Neural progenitor cell (in vitro differentiated cells): ENCODE data around the gene NKPD1. TPM values are rescaled to one million over a fixed set of nuclear protein-coding genes. Genes with fewer than 3 reads are reported as not detected.
A peak's percentile ranks its signal among the peaks of the same experiment; 100 is the strongest.

Source experiments
- DNase-seq: peaks from one replicate; pipeline ENCODE4 v3.0.0-alpha.2; 2016; ENCODE audit warnings: low spot score
- H2AFZ ChIP-seq: fragments of 200-600 bp; sonication (generic); replicated peaks from 2 replicates; pipeline ENCODE4 v1.6.1; 2016; ENCODE audit warnings: antibody characterized with exemption
- H3F3A ChIP-seq: fragments of 200-600 bp; sonication (generic); 2 replicates; pipeline ENCODE4 v1.6.1; 2016; ENCODE audit warnings: antibody characterized with exemption, low read depth
- H3K27ac ChIP-seq: fragments of 200-600 bp; sonication (generic); 2 replicates; pipeline ENCODE4 v1.5.1; 2016; ENCODE audit warnings: mild to moderate bottlenecking
- H3K27me3 ChIP-seq: fragments of 200-600 bp; sonication (generic); 2 replicates; pipeline ENCODE4 v1.6.1; 2016; ENCODE audit warnings: mild to moderate bottlenecking, moderate library complexity
- H3K36me3 ChIP-seq: fragments of 200-600 bp; sonication (generic); 2 replicates; pipeline ENCODE4 v1.5.1; 2016
- H3K4me1 ChIP-seq: fragments of 200-600 bp; sonication (generic); 2 replicates; pipeline ENCODE4 v1.6.1; 2016; ENCODE audit warnings: mixed run types
- H3K4me2 ChIP-seq: fragments of 200-600 bp; sonication (generic); 2 replicates; pipeline ENCODE4 v1.6.1; 2016
- H3K4me3 ChIP-seq: fragments of 200-600 bp; sonication (generic); 2 replicates; pipeline ENCODE4 v1.5.1; 2016
- H3K79me2 ChIP-seq: fragments of 200-600 bp; sonication (generic); 2 replicates; pipeline ENCODE4 v1.6.1; 2016; ENCODE audit warnings: low read depth
- H3K9ac ChIP-seq: fragments of 200-600 bp; sonication (generic); 2 replicates; pipeline ENCODE4 v1.6.1; 2016
- H3K9me3 ChIP-seq: fragments of 200-600 bp; sonication (generic); 2 replicates; pipeline ENCODE4 v1.5.1; 2016; ENCODE audit warnings: low read depth
- H4K20me1 ChIP-seq: fragments of 200-600 bp; sonication (generic); 2 replicates; pipeline ENCODE4 v1.6.1; 2016; ENCODE audit warnings: low read depth
- H3K27ac Mint-ChIP-seq: 3 replicates; pipeline ENCODE4 v1.8.0; 2021; ENCODE audit warnings: mixed read lengths
- H3K27me3 Mint-ChIP-seq: 2 replicates; pipeline ENCODE4 v1.8.0; 2022; ENCODE audit warnings: low read depth, mild to moderate bottlenecking, inconsistent platforms, moderate library complexity, mixed read lengths; ENCODE audit not compliant: insufficient read depth
- H3K36me3 Mint-ChIP-seq: 3 replicates; pipeline ENCODE4 v1.8.0; 2021; ENCODE audit warnings: mixed read lengths
- H3K4me1 Mint-ChIP-seq: 3 replicates; pipeline ENCODE4 v1.8.0; 2021; ENCODE audit warnings: mixed read lengths
- H3K4me3 Mint-ChIP-seq: 3 replicates; pipeline ENCODE4 v1.8.0; 2021; ENCODE audit warnings: mild to moderate bottlenecking, moderate library complexity, mixed read lengths
- H3K9me3 Mint-ChIP-seq: 3 replicates; pipeline ENCODE4 v1.8.0; 2020; ENCODE audit warnings: mixed read lengths
- EZH2 ChIP-seq: fragments of 200-600 bp; sonication (generic); IDR thresholded peaks from 2 replicates; pipeline ENCODE4 v1.6.1; 2017; ENCODE audit warnings: antibody characterized with exemption, mild to moderate bottlenecking, moderate library complexity
- EZH2phosphoT487 ChIP-seq: fragments of 200-600 bp; sonication (generic); IDR thresholded peaks from 2 replicates; pipeline ENCODE4 v1.6.1; 2017; ENCODE audit warnings: antibody characterized with exemption
- total RNA-seq: library from RNA; depleted of rRNA; stranded (reverse); fragments of >200 nt; gene quantifications from 2 replicates; pipeline ENCODE4 v1.2.3, GENCODE V29; 2015; ENCODE audit warnings: low replicate concordance
- TF ChIP-seq, protein P1 (sequence below): fragments of 200-600 bp; sonication (generic); IDR thresholded peaks from 2 replicates; pipeline ENCODE4 v1.5.1; 2017; ENCODE audit warnings: antibody characterized with exemption, mild to moderate bottlenecking

NKPD1 gene
- total RNA-seq, 1 donor from 2014 or later, result 0.02 TPM

- Histone ChIP-seq H3K36me3 (no peaks in the 10 kb centered on the region), H3K4me1 (no peaks in the 10 kb centered on the region), H3K4me3 (no peak overlapping the region), H3K9ac (no peak overlapping the region), H3K27ac (no peak overlapping the region), H4K20me1 (peaks cover 19% of the 10 kb centered on the region), H3F3A (no peaks in the 10 kb centered on the region), H3K4me2 (no peak overlapping the region), H3K27me3 (peaks cover 18% of the 10 kb centered on the region), H2AFZ (no peak overlapping the region), H3K79me2 (no peaks in the 10 kb centered on the region), H3K9me3 (no peaks in the 10 kb centered on the region)
- peaks cover 2% of the 10 kb centered on the region for H3K27me3 Mint-ChIP-seq
- no peak overlapping the region for H3K4me3 Mint-ChIP-seq
- no peak overlapping the region for H3K27ac Mint-ChIP-seq
- no peak for DNase-seq
- no peaks in the 10 kb centered on the region for H3K9me3 Mint-ChIP-seq
- peaks cover 9% of the 10 kb centered on the region for H3K4me1 Mint-ChIP-seq
- TF ChIP-seq EZH2phosphoT487 (no peak), EZH2 (no peak)
- TF ChIP-seq, protein P1, sequence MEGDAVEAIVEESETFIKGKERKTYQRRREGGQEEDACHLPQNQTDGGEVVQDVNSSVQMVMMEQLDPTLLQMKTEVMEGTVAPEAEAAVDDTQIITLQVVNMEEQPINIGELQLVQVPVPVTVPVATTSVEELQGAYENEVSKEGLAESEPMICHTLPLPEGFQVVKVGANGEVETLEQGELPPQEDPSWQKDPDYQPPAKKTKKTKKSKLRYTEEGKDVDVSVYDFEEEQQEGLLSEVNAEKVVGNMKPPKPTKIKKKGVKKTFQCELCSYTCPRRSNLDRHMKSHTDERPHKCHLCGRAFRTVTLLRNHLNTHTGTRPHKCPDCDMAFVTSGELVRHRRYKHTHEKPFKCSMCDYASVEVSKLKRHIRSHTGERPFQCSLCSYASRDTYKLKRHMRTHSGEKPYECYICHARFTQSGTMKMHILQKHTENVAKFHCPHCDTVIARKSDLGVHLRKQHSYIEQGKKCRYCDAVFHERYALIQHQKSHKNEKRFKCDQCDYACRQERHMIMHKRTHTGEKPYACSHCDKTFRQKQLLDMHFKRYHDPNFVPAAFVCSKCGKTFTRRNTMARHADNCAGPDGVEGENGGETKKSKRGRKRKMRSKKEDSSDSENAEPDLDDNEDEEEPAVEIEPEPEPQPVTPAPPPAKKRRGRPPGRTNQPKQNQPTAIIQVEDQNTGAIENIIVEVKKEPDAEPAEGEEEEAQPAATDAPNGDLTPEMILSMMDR, result no peak
- no peaks in the 10 kb centered on the region for H3K36me3 Mint-ChIP-seq
These were observed 2.4 kb upstream of the NKPD1 start for GRCh38 chr19:45163156-45163555.

- no peaks in the 10 kb centered on the region for H3F3A ChIP-seq
- no peak overlapping the region for H3K4me2 ChIP-seq
- no peak for TF ChIP-seq EZH2
- TF ChIP-seq, protein P1, result no peak
- TF ChIP-seq EZH2phosphoT487, result no peak
- no peaks in the 10 kb centered on the region for H3K4me1 ChIP-seq
- no peaks in the 10 kb centered on the region for H3K9me3 ChIP-seq
- peaks cover 4% of the 10 kb centered on the region for H3K27me3 Mint-ChIP-seq
- no peaks in the 10 kb centered on the region for H3K79me2 ChIP-seq
- H2AFZ ChIP-seq, result no peak overlapping the region
- DNase-seq, result no peak
- peaks cover 20% of the 10 kb centered on the region for H3K27me3 ChIP-seq
- no peak overlapping the region for H3K4me3 ChIP-seq
- no peak overlapping the region for H3K27ac Mint-ChIP-seq
- H3K27ac ChIP-seq, result no peak overlapping the region
- H3K36me3 Mint-ChIP-seq, result no peaks in the 10 kb centered on the region
- peaks cover 9% of the 10 kb centered on the region for H3K4me1 Mint-ChIP-seq
- no peak overlapping the region for H3K9ac ChIP-seq
- H3K9me3 Mint-ChIP-seq, result no peaks in the 10 kb centered on the region
- H3K36me3 ChIP-seq, result no peaks in the 10 kb centered on the region
- H3K4me3 Mint-ChIP-seq, result no peak overlapping the region
- H4K20me1 ChIP-seq, result peaks cover 19% of the 10 kb centered on the region
These were observed 1.9 kb upstream of the NKPD1 start for GRCh38 chr19:45162608-45163143.

DNA sequence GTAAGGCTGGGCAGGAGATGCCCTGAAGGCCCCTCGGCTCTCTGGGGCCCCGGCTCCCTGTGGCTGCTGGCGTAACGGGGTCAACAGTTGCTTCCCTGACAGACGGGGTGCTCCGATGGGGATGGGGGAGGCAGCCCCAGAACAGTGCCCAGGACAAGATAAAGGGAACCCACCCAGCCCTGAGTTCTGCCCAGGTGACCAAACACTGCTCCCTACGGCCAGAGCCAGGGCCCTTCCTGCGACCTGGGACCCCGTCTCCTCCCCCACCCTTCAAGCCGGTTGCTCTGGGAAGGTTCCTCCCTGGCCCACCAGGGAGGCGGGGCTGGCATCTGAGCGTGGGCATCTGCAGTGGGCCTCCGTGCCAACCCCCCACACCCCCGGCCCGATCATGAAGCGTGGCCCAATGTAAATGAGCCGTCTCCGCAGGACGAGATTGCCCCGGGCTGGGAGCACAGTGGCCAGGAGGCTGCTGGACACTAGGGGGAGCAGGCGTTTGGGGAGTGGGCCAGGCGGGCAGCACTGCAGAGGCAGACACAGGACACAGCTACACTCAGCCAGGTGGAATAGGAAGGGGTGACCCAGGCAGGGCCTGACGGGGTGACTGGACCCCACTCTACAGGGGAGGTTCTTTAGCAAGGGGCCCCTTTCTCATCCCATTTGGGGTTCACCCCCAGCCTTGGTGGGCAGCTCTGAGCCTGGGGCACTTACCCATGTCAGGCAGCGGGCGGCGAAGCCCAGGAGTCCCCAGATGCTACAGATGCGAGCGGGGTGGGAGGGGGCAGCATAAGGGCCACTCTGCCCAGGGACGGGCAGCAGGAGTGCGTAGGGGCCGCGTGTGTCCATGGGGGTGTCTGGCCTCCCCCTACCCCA, 1.2 kb upstream of the NKPD1 start:
- no peak overlapping the region for H3K4me3 ChIP-seq
- H2AFZ ChIP-seq, result no peak overlapping the region
- no peaks in the 10 kb centered on the region for H3K79me2 ChIP-seq
- H3K9me3 Mint-ChIP-seq, result no peaks in the 10 kb centered on the region
- TF ChIP-seq, protein P1, result peak; percentile 79
- TF ChIP-seq EZH2phosphoT487 (no peak), EZH2 (no peak)
- no peaks in the 10 kb centered on the region for H3K9me3 ChIP-seq
- DNase-seq, result peak; percentile 84
- H3F3A ChIP-seq, result no peaks in the 10 kb centered on the region
- no peaks in the 10 kb centered on the region for H3K36me3 Mint-ChIP-seq
- H3K4me1 Mint-ChIP-seq, result peaks cover 10% of the 10 kb centered on the region
- no peak overlapping the region for H3K9ac ChIP-seq
- H3K27ac Mint-ChIP-seq, result no peak overlapping the region
- no peak overlapping the region for H3K27ac ChIP-seq
- H3K36me3 ChIP-seq, result no peaks in the 10 kb centered on the region
- H3K4me3 Mint-ChIP-seq, result no peak overlapping the region
- no peak overlapping the region for H3K4me2 ChIP-seq
- peaks cover 4% of the 10 kb centered on the region for H3K27me3 Mint-ChIP-seq
- peaks cover 26% of the 10 kb centered on the region for H3K27me3 ChIP-seq
- no peaks in the 10 kb centered on the region for H3K4me1 ChIP-seq
- H4K20me1 ChIP-seq, result peaks cover 13% of the 10 kb centered on the region
